WTC11 (cell line): ENCODE measurements around the gene MRTFB. TPM values are rescaled to one million over a fixed set of nuclear protein-coding genes. Genes with fewer than 3 reads are reported as not detected.

Source experiments
- ATAC-seq: fragments of 200-7000 bp; cut with Tn5 transposase; 2 replicates; pipeline ENCODE4 v1.10.0; 2021; ENCODE audit warnings: mild to moderate bottlenecking, moderate library complexity
- CTCF ChIA-PET: fragments of 300-600 bp; sonication (Branson Sonifier 250); formaldehyde crosslinking; loops from one replicate; lab custom pipeline; 2021; ENCODE audit warnings: antibody characterized with exemption; lab: Charles Lee
- POLR2A ChIA-PET: fragments of 350-600 bp; sonication (Branson Sonifier 250); formaldehyde crosslinking; loops from one replicate; lab custom pipeline; 2021; ENCODE audit warnings: antibody characterized with exemption; lab: Charles Lee
- DNase-seq: peaks from one replicate; pipeline ENCODE4 v3.0.0; 2021; ENCODE audit warnings: low spot score
- H3K27ac Mint-ChIP-seq: 2 replicates; pipeline ENCODE4 v1.8.0; 2021; ENCODE audit warnings: mixed read lengths
- H3K27me3 Mint-ChIP-seq: 2 replicates; pipeline ENCODE4 v1.8.0; 2021; ENCODE audit warnings: low read depth, mild to moderate bottlenecking, moderate library complexity, mixed read lengths
- H3K36me3 Mint-ChIP-seq: 2 replicates; pipeline ENCODE4 v1.8.0; 2021; ENCODE audit warnings: mixed read lengths
- H3K4me1 Mint-ChIP-seq: 2 replicates; pipeline ENCODE4 v1.8.0; 2022; ENCODE audit warnings: mixed read lengths
- H3K4me3 Mint-ChIP-seq: 2 replicates; pipeline ENCODE4 v1.8.0; 2021; ENCODE audit warnings: mild to moderate bottlenecking, moderate library complexity, mixed read lengths
- H3K9me3 Mint-ChIP-seq: 2 replicates; pipeline ENCODE4 v1.8.0; 2021; ENCODE audit warnings: mixed read lengths
- ATF1 ChIP-seq: sonication (generic); formaldehyde crosslinking; IDR thresholded peaks from 2 replicates; pipeline ENCODE4 v1.8.1; 2023; ENCODE audit warnings: mild to moderate bottlenecking, moderate library complexity, missing genetic modification reagents
- CDX4 ChIP-seq: fragments of 250-450 bp; sonication (Bioruptor Pico); IDR thresholded peaks from 2 replicates; pipeline ENCODE4 v1.9.0; 2021; ENCODE audit warnings: moderate library complexity, mild to moderate bottlenecking, inconsistent platforms, borderline replicate concordance
- CREM ChIP-seq: sonication (generic); formaldehyde crosslinking; IDR thresholded peaks from 2 replicates; pipeline ENCODE4 v1.8.1; 2022; ENCODE audit warnings: mild to moderate bottlenecking, missing genetic modification reagents, moderate library complexity
- E2F1 ChIP-seq: sonication (generic); formaldehyde crosslinking; IDR thresholded peaks from 2 replicates; pipeline ENCODE4 v1.8.0; 2022; ENCODE audit warnings: mild to moderate bottlenecking, missing genetic modification reagents
- EMX1 ChIP-seq: fragments of 250-450 bp; sonication (Bioruptor Pico); IDR thresholded peaks from 2 replicates; pipeline ENCODE4 v1.8.0; 2021; ENCODE audit warnings: mild to moderate bottlenecking
- FOXK1 ChIP-seq: sonication (generic); formaldehyde crosslinking; IDR thresholded peaks from 2 replicates; pipeline ENCODE4 v1.8.0; 2022; ENCODE audit warnings: mild to moderate bottlenecking, moderate library complexity, missing genetic modification reagents
- GRHL2 ChIP-seq: fragments of 250-450 bp; sonication (Bioruptor Pico); IDR thresholded peaks from 2 replicates; pipeline ENCODE4 v1.8.0; 2022; ENCODE audit warnings: mild to moderate bottlenecking, moderate library complexity; ENCODE audit not compliant: insufficient replicate concordance, severe bottlenecking
- JAZF1 ChIP-seq: fragments of 250-450 bp; sonication (Bioruptor Pico); IDR thresholded peaks from 2 replicates; pipeline ENCODE4 v1.9.0; 2021; ENCODE audit warnings: moderate library complexity, mild to moderate bottlenecking, inconsistent platforms
- NFATC4 ChIP-seq: fragments of 250-450 bp; sonication (Bioruptor Pico); IDR thresholded peaks from 2 replicates; pipeline ENCODE4 v1.9.0; 2021; ENCODE audit warnings: mild to moderate bottlenecking
- PRRX2 ChIP-seq: fragments of 250-450 bp; sonication (Bioruptor Pico); IDR thresholded peaks from 2 replicates; pipeline ENCODE4 v1.8.0; 2021; ENCODE audit warnings: mild to moderate bottlenecking
- RORB ChIP-seq: fragments of 250-450 bp; sonication (Bioruptor Pico); IDR thresholded peaks from 2 replicates; pipeline ENCODE4 v1.9.0; 2021; ENCODE audit warnings: mild to moderate bottlenecking
- USF1 ChIP-seq: sonication (generic); formaldehyde crosslinking; IDR thresholded peaks from 2 replicates; pipeline ENCODE4 v1.8.0; 2022; ENCODE audit warnings: mild to moderate bottlenecking, missing genetic modification reagents
- ZBTB21 ChIP-seq: sonication (generic); formaldehyde crosslinking; IDR thresholded peaks from 2 replicates; pipeline ENCODE4 v1.8.1; 2023; ENCODE audit warnings: mild to moderate bottlenecking, missing genetic modification reagents, borderline replicate concordance
- ZNF121 ChIP-seq: sonication (generic); formaldehyde crosslinking; IDR thresholded peaks from 2 replicates; pipeline ENCODE4 v1.8.0; 2023; ENCODE audit warnings: missing genetic modification reagents
- total RNA-seq: library from RNA; stranded (reverse); gene quantifications from 3 replicates; pipeline ENCODE4 v1.2.3, GENCODE V29; 2021
- TF ChIP-seq, protein P1 (sequence below): sonication (generic); formaldehyde crosslinking; conservative IDR thresholded peaks from 2 replicates; pipeline ENCODE4 v1.8.1; 2023; ENCODE audit warnings: mild to moderate bottlenecking, low read depth, missing genetic modification reagents, moderate library complexity
- TF ChIP-seq, protein P2 (sequence below): sonication (generic); formaldehyde crosslinking; IDR thresholded peaks from 2 replicates; pipeline ENCODE4 v1.8.1; 2023; ENCODE audit warnings: mild to moderate bottlenecking, missing genetic modification reagents
- TF ChIP-seq, protein P3 (sequence below): sonication (generic); formaldehyde crosslinking; IDR thresholded peaks from 2 replicates; pipeline ENCODE4 v1.8.1; 2023; ENCODE audit warnings: mild to moderate bottlenecking, missing genetic modification reagents, moderate library complexity

MRTFB gene
- total RNA-seq, 1 experiment from 2014 or later = 30.8 TPM

DNA sequence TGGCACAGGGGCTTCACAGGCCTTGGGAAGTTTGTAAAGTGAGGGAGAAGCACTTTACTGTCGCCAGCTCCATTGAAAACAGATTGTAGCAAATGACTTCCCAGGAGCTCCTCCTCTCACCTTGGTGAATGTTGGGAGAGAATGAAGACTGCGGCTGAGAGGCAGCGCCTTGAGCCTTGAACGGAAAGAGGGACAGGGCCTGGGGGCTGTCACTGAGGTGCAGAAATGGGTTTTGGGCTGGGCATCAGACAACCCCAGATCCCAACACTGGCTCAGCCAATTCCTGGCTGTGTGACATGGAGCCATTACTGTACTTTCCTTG, 603 bp upstream of the MRTFB start:
- CTCF ChIA-PET = no interaction called here
- peak; percentile 5; the same call in 1 of the 2 replicates for ATAC-seq
- peak overlapping the region; percentile 92 for H3K27ac Mint-ChIP-seq

GRCh38 chr16:14071576-14072271, 605 bp downstream of the MRTFB start:
- no peaks in the 10 kb centered on the region for H3K27me3 Mint-ChIP-seq
- TF ChIP-seq, protein P1, sequence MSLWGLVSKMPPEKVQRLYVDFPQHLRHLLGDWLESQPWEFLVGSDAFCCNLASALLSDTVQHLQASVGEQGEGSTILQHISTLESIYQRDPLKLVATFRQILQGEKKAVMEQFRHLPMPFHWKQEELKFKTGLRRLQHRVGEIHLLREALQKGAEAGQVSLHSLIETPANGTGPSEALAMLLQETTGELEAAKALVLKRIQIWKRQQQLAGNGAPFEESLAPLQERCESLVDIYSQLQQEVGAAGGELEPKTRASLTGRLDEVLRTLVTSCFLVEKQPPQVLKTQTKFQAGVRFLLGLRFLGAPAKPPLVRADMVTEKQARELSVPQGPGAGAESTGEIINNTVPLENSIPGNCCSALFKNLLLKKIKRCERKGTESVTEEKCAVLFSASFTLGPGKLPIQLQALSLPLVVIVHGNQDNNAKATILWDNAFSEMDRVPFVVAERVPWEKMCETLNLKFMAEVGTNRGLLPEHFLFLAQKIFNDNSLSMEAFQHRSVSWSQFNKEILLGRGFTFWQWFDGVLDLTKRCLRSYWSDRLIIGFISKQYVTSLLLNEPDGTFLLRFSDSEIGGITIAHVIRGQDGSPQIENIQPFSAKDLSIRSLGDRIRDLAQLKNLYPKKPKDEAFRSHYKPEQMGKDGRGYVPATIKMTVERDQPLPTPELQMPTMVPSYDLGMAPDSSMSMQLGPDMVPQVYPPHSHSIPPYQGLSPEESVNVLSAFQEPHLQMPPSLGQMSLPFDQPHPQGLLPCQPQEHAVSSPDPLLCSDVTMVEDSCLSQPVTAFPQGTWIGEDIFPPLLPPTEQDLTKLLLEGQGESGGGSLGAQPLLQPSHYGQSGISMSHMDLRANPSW = no peak
- no peak for TF ChIP-seq ZBTB21 (CRISPR knock-in tag)
- no peak for TF ChIP-seq CDX4 (CRISPR knock-in tag)
- no peak for TF ChIP-seq FOXK1 (CRISPR knock-in tag)
- no peak for TF ChIP-seq CREM
- TF ChIP-seq, protein P2, sequence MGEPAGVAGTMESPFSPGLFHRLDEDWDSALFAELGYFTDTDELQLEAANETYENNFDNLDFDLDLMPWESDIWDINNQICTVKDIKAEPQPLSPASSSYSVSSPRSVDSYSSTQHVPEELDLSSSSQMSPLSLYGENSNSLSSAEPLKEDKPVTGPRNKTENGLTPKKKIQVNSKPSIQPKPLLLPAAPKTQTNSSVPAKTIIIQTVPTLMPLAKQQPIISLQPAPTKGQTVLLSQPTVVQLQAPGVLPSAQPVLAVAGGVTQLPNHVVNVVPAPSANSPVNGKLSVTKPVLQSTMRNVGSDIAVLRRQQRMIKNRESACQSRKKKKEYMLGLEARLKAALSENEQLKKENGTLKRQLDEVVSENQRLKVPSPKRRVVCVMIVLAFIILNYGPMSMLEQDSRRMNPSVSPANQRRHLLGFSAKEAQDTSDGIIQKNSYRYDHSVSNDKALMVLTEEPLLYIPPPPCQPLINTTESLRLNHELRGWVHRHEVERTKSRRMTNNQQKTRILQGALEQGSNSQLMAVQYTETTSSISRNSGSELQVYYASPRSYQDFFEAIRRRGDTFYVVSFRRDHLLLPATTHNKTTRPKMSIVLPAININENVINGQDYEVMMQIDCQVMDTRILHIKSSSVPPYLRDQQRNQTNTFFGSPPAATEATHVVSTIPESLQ = no peak
- no peak for TF ChIP-seq ZNF121
- no peak for TF ChIP-seq E2F1 (CRISPR knock-in tag)
- no peak for TF ChIP-seq JAZF1 (CRISPR knock-in tag)
- TF ChIP-seq RORB = no peak
- TF ChIP-seq, all 79 proteins: peak for 0
- ATAC-seq = peak; percentile 47
- CTCF ChIA-PET = interaction anchor here (1.5 kb wide), 1 partner anchor 152 kb away, joined by 5 read pairs; the partner anchor contains the start of gene ERCC4
- no peaks in the 10 kb centered on the region for H3K9me3 Mint-ChIP-seq
- H3K4me3 Mint-ChIP-seq = peak overlapping the region; percentile 88
- DNase-seq = no peak
- peak overlapping the region; percentile 46 for H3K27ac Mint-ChIP-seq
- H3K4me1 Mint-ChIP-seq = peaks cover 18% of the 10 kb centered on the region
- POLR2A ChIA-PET = no interaction called here
- H3K36me3 Mint-ChIP-seq = no peaks in the 10 kb centered on the region

More for the DNA sequence above, 603 bp upstream of the MRTFB start:
- no peaks in the 10 kb centered on the region for H3K36me3 Mint-ChIP-seq
- DNase-seq = no peak
- TF ChIP-seq USF1 (0 out of 2 replicates have a peak, but pooled peaks have one; percentile 10), NFATC4 (CRISPR knock-in tag) (no peak)
- H3K9me3 Mint-ChIP-seq = no peaks in the 10 kb centered on the region
- no peaks in the 10 kb centered on the region for H3K27me3 Mint-ChIP-seq
- peaks cover 18% of the 10 kb centered on the region for H3K4me1 Mint-ChIP-seq
- POLR2A ChIA-PET = no interaction called here
- H3K4me3 Mint-ChIP-seq = peak overlapping the region; percentile 83

DNA sequence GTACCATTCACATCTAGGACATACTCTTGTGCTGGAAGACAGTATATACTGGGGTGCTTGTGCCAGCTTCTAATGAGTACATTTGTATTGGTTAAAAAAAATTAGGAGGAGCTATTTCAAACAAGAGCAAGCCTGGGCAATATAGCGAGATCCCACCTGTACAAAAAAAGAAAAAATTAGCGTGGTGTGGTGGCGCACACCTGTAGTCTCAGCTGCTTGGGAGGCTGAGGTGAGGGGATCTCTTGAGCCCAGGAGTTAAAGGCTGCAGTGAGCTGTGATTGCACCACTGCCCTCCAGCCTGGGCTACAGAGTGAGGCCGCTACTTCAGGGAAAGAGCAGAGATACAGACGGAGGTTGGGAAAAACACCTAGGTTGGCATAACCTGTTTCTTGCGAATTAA, 1.2 kb downstream of the MRTFB start:
- no peaks in the 10 kb centered on the region for H3K36me3 Mint-ChIP-seq
- peaks cover 19% of the 10 kb centered on the region for H3K4me1 Mint-ChIP-seq
- DNase-seq (no peak), ATAC-seq (no peak)
- peak overlapping the region; percentile 46; the same call in 1 of the 2 replicates for H3K27ac Mint-ChIP-seq
- H3K4me3 Mint-ChIP-seq = peak overlapping the region; percentile 88
- ChIA-PET POLR2A (no interaction called here), CTCF (interaction anchor here (1.3 to 1.5 kb wide), 2 partner anchors 152 to 153 kb away, joined by 5 read pairs; partner anchors contain the start of gene ERCC4)
- H3K9me3 Mint-ChIP-seq = no peaks in the 10 kb centered on the region
- TF ChIP-seq EMX1 (CRISPR knock-in tag) (no peak), PRRX2 (CRISPR knock-in tag) (no peak), GRHL2 (CRISPR knock-in tag) (no peak), ATF1 (no peak), ZNF121 (peak; percentile 65; the same call in 1 of the 2 replicates)
- TF ChIP-seq, protein P3, sequence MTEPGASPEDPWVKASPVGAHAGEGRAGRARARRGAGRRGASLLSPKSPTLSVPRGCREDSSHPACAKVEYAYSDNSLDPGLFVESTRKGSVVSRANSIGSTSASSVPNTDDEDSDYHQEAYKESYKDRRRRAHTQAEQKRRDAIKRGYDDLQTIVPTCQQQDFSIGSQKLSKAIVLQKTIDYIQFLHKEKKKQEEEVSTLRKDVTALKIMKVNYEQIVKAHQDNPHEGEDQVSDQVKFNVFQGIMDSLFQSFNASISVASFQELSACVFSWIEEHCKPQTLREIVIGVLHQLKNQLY = no peak
- H3K27me3 Mint-ChIP-seq = no peaks in the 10 kb centered on the region
